Neural crest cell (in vitro differentiated cells): ENCODE results near the gene LITAFD. TPM values are rescaled to one million over a fixed set of nuclear protein-coding genes. Genes with fewer than 3 reads are reported as not detected.

Experiments used
- DNase-seq: peaks from one replicate; pipeline ENCODE4 v3.0.0; 2021; ENCODE audit warnings: low read depth, mixed read lengths, low spot score
- H3K27ac Mint-ChIP-seq: one replicate; pipeline ENCODE4 v1.8.0; 2021; ENCODE audit warnings: mild to moderate bottlenecking, mixed read lengths; ENCODE audit not compliant: unreplicated experiment
- H3K27me3 Mint-ChIP-seq: 2 replicates; pipeline ENCODE4 v1.8.0; 2021; ENCODE audit warnings: low read depth, mild to moderate bottlenecking, mixed read lengths
- H3K36me3 Mint-ChIP-seq: 2 replicates; pipeline ENCODE4 v1.8.0; 2021; ENCODE audit warnings: low read depth, mild to moderate bottlenecking, mixed read lengths
- H3K4me1 Mint-ChIP-seq: 2 replicates; pipeline ENCODE4 v1.8.0; 2021; ENCODE audit warnings: mixed read lengths
- H3K4me3 Mint-ChIP-seq: one replicate; pipeline ENCODE4 v1.8.0; 2021; ENCODE audit warnings: mild to moderate bottlenecking, mixed read lengths
- H3K9me3 Mint-ChIP-seq: 2 replicates; pipeline ENCODE4 v1.8.0; 2021; ENCODE audit warnings: mixed read lengths
- CTCF ChIP-seq: fragments of 200-600 bp; sonication (generic); conservative IDR thresholded peaks from 2 replicates; pipeline ENCODE4 v1.5.0; 2021; ENCODE audit warnings: antibody characterized with exemption, mild to moderate bottlenecking
- total RNA-seq: library from RNA; stranded (reverse); gene quantifications from 2 replicates; pipeline ENCODE4 v1.2.1, GENCODE V29; 2021

The LITAFD gene
- total RNA-seq, 1 donor from 2014 or later: not detected

GRCh38 chr16:8934601-8935000 lies 52.5 kb downstream of the LITAFD start:
- Mint-ChIP-seq H3K4me1 (peaks cover 48% of the 10 kb centered on the region), H3K36me3 (peaks cover 2% of the 10 kb centered on the region), H3K27ac (no peak overlapping the region), H3K27me3 (no peaks in the 10 kb centered on the region), H3K9me3 (no peaks in the 10 kb centered on the region), H3K4me3 (no peak overlapping the region)
- no peak for DNase-seq
- no peak for TF ChIP-seq CTCF

Other genes with a start within 250 kb of the LITAFD start
- 35.2 and 36.5 TPM in 2 replicates for gene ABAT, start 207.7 kb upstream of the LITAFD start, total RNA-seq
- 11.1 and 11.8 TPM in 2 replicates for gene TMEM186, start 84.7 kb upstream of the LITAFD start, total RNA-seq
- gene PMM2, start 84.5 kb upstream of the LITAFD start, total RNA-seq: 20.8 and 21.5 TPM in 2 replicates
- 147 and 152 TPM in 2 replicates for gene CARHSP1, start 13.3 kb upstream of the LITAFD start, total RNA-seq
- 151 and 162 TPM in 2 replicates for gene USP7, start 81.6 kb downstream of the LITAFD start, total RNA-seq
- 80.1 and 81.1 TPM in 2 replicates for gene HAPSTR1, start 209.3 kb downstream of the LITAFD start, total RNA-seq